ENCODE measurements around the gene ITPRID2. TPM values are rescaled to one million over a fixed set of nuclear protein-coding genes. Genes with fewer than 3 reads are reported as not detected.

ITPRID2 gene
- total and polyA plus RNA-seq, 7 donors = 70.9 to 135 (median 87.4) TPM

- TF ChIP-seq POLR2AphosphoS5 (IDR thresholded peaks at IDR 0.05) (no peak), CTCF (IDR thresholded peaks at IDR 0.05) (no peak), EP300 (IDR thresholded peaks at IDR 0.05) (no peak), POLR2A (IDR thresholded peaks at IDR 0.05) (no peak)
- intact Hi-C loops (cut with DNase I) = no loop called here
- Histone ChIP-seq H3K27me3 (no peaks in the 10 kb centered on the region), H3K4me1 (peaks cover 0 to 24% (median 5%) of the 10 kb centered on the region in 4 donors), H3K4me3 (no peak overlapping the region), H3K9me3 (no peaks in the 10 kb centered on the region), H3K27ac (no peak overlapping the region), H3K36me3 (peaks cover 10 to 66% (median 27%) of the 10 kb centered on the region in 4 donors)
- 39 to 42% methylated on average over 2 of the region's 2 CpGs for WGBS, 2 donors
- DNase-seq = no peak
Observed at GRCh38 chr2:181911830-181912229, 20.3 kb downstream of the ITPRID2 start.

DNA sequence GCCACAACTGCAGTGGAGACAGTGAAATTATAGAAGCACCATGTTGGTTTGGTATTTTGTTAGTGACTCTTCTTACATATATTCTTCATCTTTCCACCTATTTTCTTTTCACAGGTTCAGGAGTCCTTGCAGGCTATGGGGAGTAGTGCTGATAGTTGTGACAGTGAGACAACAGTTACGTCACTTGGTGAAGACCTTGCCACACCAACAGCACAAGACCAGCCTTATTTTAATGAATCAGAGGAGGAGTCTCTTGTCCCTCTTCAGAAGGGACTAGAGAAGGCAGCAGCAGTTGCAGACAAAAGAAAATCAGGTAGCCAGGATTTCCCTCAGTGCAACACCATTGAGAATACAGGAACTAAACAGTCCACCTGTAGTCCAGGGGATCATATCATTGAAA, 23.6 kb downstream of the ITPRID2 start:
- Histone ChIP-seq H3K4me3 (no peak overlapping the region), H3K27ac (no peak overlapping the region), H3K4me1 (peaks cover 0 to 5% (median 0%) of the 10 kb centered on the region in 4 donors), H3K27me3 (no peaks in the 10 kb centered on the region), H3K36me3 (peaks cover 10 to 95% (median 39%) of the 10 kb centered on the region in 4 donors), H3K9me3 (no peaks in the 10 kb centered on the region)
- no peak for TF ChIP-seq POLR2A (IDR thresholded peaks at IDR 0.05)
- TF ChIP-seq POLR2AphosphoS5 (IDR thresholded peaks at IDR 0.05) = no peak
- TF ChIP-seq EP300 (IDR thresholded peaks at IDR 0.05) = no peak
- no peak for TF ChIP-seq CTCF (IDR thresholded peaks at IDR 0.05)
- DNase-seq = no peak
- WGBS, 2 donors = 93 to 95% methylated on average over 1 of the region's 1 CpG
- intact Hi-C loops (cut with DNase I) = no loop called here

DNA sequence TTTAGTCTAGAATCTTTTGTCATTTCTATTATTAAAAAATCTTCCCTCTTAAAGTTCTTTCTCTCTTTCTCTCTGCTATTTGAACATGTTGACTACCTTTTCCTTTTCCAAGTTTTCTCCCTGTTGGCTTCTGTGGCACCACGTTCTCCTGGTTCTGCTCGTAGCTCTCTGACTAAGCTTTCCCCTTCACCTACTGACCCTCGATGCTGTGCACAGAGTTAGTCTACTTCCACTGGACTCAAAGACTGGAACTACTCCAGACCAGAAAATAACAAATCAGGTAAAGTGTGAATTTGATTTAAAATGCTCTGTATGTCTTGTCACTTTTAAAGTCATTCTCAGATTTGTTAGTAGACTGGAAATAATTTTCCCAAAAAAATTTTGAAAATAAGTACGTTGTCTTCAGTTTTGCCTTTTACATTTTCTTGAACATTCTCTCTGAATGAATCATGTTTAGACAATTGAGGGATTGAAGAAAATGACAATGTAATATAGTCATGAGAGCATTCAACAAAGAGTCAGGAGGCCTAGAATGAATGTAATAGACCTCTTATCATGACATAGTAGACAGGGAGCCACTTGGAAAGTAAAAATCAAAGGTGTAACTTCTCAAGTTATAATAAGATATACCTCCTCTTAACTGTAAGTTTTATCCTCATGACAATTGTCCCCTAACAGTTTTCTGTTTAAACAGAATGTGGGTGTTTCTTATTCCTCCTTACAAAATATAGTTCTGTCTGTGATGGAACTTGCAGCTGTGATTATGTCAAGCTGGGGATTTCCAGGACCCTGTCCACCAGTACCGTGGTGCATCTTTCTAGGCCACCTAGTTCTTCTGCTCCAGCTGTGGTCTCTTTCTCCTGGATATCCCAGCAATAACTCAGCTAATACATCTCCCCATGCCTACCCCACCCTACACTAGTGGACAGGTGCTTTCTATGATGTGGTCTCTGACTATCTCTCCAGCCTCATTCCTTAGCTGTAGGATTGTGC, 25.5 kb downstream of the ITPRID2 start:
- H3K27me3 ChIP-seq = no peaks in the 10 kb centered on the region
- intact Hi-C loops (cut with DNase I) = no loop called here
- H3K36me3 ChIP-seq = peaks cover 10 to 97% (median 48%) of the 10 kb centered on the region in 4 donors
- WGBS, 2 donors = 81 to 84% methylated on average over 5 of the region's 5 CpGs
- no peaks in the 10 kb centered on the region for H3K9me3 ChIP-seq
- no peak overlapping the region for H3K27ac ChIP-seq
- no peak overlapping the region for H3K4me3 ChIP-seq
- TF ChIP-seq EP300 (IDR thresholded peaks at IDR 0.05) = no peak
- no peak for TF ChIP-seq POLR2A (IDR thresholded peaks at IDR 0.05)
- TF ChIP-seq POLR2AphosphoS5 (IDR thresholded peaks at IDR 0.05) = no peak
- no peak for TF ChIP-seq CTCF (IDR thresholded peaks at IDR 0.05)
- H3K4me1 ChIP-seq = no peaks in the 10 kb centered on the region
- no peak for DNase-seq

GRCh38 chr2:181918188-181918587, 26.7 kb downstream of the ITPRID2 start:
- 82 to 90% methylated on average over 5 of the region's 5 CpGs for WGBS, 2 donors
- H3K4me3 ChIP-seq = no peak overlapping the region
- intact Hi-C loops (cut with DNase I) = no loop called here
- H3K9me3 ChIP-seq = no peaks in the 10 kb centered on the region
- no peak overlapping the region for H3K27ac ChIP-seq
- TF ChIP-seq CTCF (IDR thresholded peaks at IDR 0.05) = no peak
- no peak for TF ChIP-seq POLR2A (IDR thresholded peaks at IDR 0.05)
- TF ChIP-seq EP300 (IDR thresholded peaks at IDR 0.05) = no peak
- TF ChIP-seq POLR2AphosphoS5 (IDR thresholded peaks at IDR 0.05) = no peak
- H3K4me1 ChIP-seq = no peaks in the 10 kb centered on the region
- no peak for DNase-seq
- H3K36me3 ChIP-seq = peaks cover 10 to 100% (median 50%) of the 10 kb centered on the region in 4 donors
- H3K27me3 ChIP-seq = no peaks in the 10 kb centered on the region
